ENCODE results near the gene EXOC2. TPM values are rescaled to one million over a fixed set of nuclear protein-coding genes. Genes with fewer than 3 reads are reported as not detected.

The EXOC2 gene
- total RNA-seq, 4 donors from 2014 or later, result 19.5 to 23.6 (median 20.9) TPM

- intact Hi-C loops (cut with DNase I; ENCODE audit: low total_unique reads), result no loop called here
- WGBS, 2 donors, result 0 to 2% methylated on average over 52 to 55 of the region's 55 CpGs
- peak overlapping the region; percentile 70 for H3K4me3 ChIP-seq (ENCODE audit: low read depth, poor library complexity, severe bottlenecking)
- no peak for TF ChIP-seq POLR2A (IDR thresholded peaks at IDR 0.05)
- TF ChIP-seq CTCF (IDR thresholded peaks at IDR 0.05), result no peak
- DNase-seq (ENCODE audit: low spot score in 2 of 2), result peak in 1 of 2 donors; percentile 89
Measured at GRCh38 chr6:710601-711571, 17.9 kb upstream of the EXOC2 start.

- 96 to 98% methylated on average over 3 of the region's 3 CpGs for WGBS, 2 donors
- no peak for TF ChIP-seq CTCF (IDR thresholded peaks at IDR 0.05)
- TF ChIP-seq POLR2A (IDR thresholded peaks at IDR 0.05), result no peak
- no peak for DNase-seq (ENCODE audit: low spot score in 2 of 2)
- intact Hi-C loops (cut with DNase I; ENCODE audit: low total_unique reads), result no loop called here
- no peak overlapping the region for H3K4me3 ChIP-seq (ENCODE audit: low read depth, poor library complexity, severe bottlenecking)
Measured at GRCh38 chr6:709471-710056, 16.6 kb upstream of the EXOC2 start.

GRCh38 chr6:708237-708598 is 15.3 kb upstream of the EXOC2 start:
- intact Hi-C loops (cut with DNase I; ENCODE audit: low total_unique reads), result no loop called here
- DNase-seq (ENCODE audit: low spot score in 2 of 2), result no peak
- 82 to 92% methylated on average over 6 of the region's 6 CpGs for WGBS, 2 donors
- H3K4me3 ChIP-seq (ENCODE audit: low read depth, poor library complexity, severe bottlenecking), result no peak overlapping the region
- TF ChIP-seq POLR2A (IDR thresholded peaks at IDR 0.05), result no peak
- TF ChIP-seq CTCF (IDR thresholded peaks at IDR 0.05), result no peak

- no peak overlapping the region for H3K4me3 ChIP-seq (ENCODE audit: low read depth, poor library complexity, severe bottlenecking)
- WGBS, 2 donors, result 92% methylated on average over 10 of the region's 10 CpGs
- no peak for TF ChIP-seq POLR2A (IDR thresholded peaks at IDR 0.05)
- intact Hi-C loops (cut with DNase I; ENCODE audit: low total_unique reads), result no loop called here
- no peak for DNase-seq (ENCODE audit: low spot score in 2 of 2)
Measured at GRCh38 chr6:707576-708236, 14.8 kb upstream of the EXOC2 start.

GRCh38 chr6:706819-707381 is 14.0 kb upstream of the EXOC2 start:
- WGBS, 2 donors, result 88% methylated on average over 8 of the region's 8 CpGs
- TF ChIP-seq CTCF (IDR thresholded peaks at IDR 0.05) (peak in 1 of 3 donors; percentile 42), POLR2A (IDR thresholded peaks at IDR 0.05) (no peak)

GRCh38 chr6:706146-706545 is 13.2 kb upstream of the EXOC2 start:
- TF ChIP-seq CTCF (IDR thresholded peaks at IDR 0.05) (no peak), POLR2A (IDR thresholded peaks at IDR 0.05) (no peak)
- WGBS, 2 donors, result 82% methylated on average over 6 of the region's 6 CpGs
- intact Hi-C loops (cut with DNase I; ENCODE audit: low total_unique reads), result no loop called here
- DNase-seq (ENCODE audit: low spot score in 2 of 2), result no peak
- no peak overlapping the region for H3K4me3 ChIP-seq (ENCODE audit: low read depth, poor library complexity, severe bottlenecking)

More at GRCh38 chr6:706819-707381, 14.0 kb upstream of the EXOC2 start:
- intact Hi-C loops (cut with DNase I; ENCODE audit: low total_unique reads), result no loop called here
- DNase-seq (ENCODE audit: low spot score in 2 of 2), result no peak
- H3K4me3 ChIP-seq (ENCODE audit: low read depth, poor library complexity, severe bottlenecking), result no peak overlapping the region

Data from lower leg skin (tissue), 4 donors.